Mesenchymal stem cell (in vitro differentiated cells and primary cell): ENCODE results near the gene ITGA2B.
"Not testable (repeated sequence)": the region's sequence is repeated elsewhere in the genome, so short reads cannot be mapped to it uniquely, and the experiment has no call there.

Experiments
- DNase-seq: peaks from one replicate; pipeline ENCODE4 v3.0.0-alpha.2; 2013
- H2AFZ ChIP-seq: one replicate; pipeline ENCODE4 v1.6.1; 2013; ENCODE audit warnings: low read depth, mild to moderate bottlenecking, control low read depth, inconsistent platforms, low read length, moderate library complexity
- H2AK5ac ChIP-seq: 2 replicates; pipeline ENCODE4 v1.6.1; 2013; ENCODE audit warnings: low read length, moderate library complexity, mild to moderate bottlenecking, inconsistent platforms; ENCODE audit not compliant: severe bottlenecking
- H2BK120ac ChIP-seq: one replicate; pipeline ENCODE4 v1.6.1; 2013; ENCODE audit warnings: low read depth, mild to moderate bottlenecking, inconsistent platforms, low read length, moderate library complexity
- H2BK12ac ChIP-seq, 2 experiments: one replicate each; pipeline ENCODE4 v1.6.1; 2013; ENCODE audit warnings: inconsistent platforms in 2 of 2, low read length in 2 of 2, mild to moderate bottlenecking in 2 of 2, moderate library complexity in 2 of 2, control low read depth in 1 of 2
- H2BK15ac ChIP-seq: one replicate; pipeline ENCODE4 v1.6.1; 2013; ENCODE audit warnings: mild to moderate bottlenecking, low read depth, inconsistent platforms; ENCODE audit not compliant: poor library complexity, severe bottlenecking
- H2BK5ac ChIP-seq: 2 replicates; pipeline ENCODE4 v1.6.1; 2013; ENCODE audit warnings: low read depth, mild to moderate bottlenecking, low read length, control low read depth, inconsistent platforms; ENCODE audit not compliant: poor library complexity, severe bottlenecking
- H3K14ac ChIP-seq, 2 experiments: one replicate each; pipeline ENCODE4 v1.6.1; 2013; ENCODE audit warnings: inconsistent platforms in 2 of 2, low read length in 2 of 2, control low read depth in 1 of 2, mild to moderate bottlenecking in 1 of 2, moderate library complexity in 1 of 2
- H3K18ac ChIP-seq, 2 experiments: one replicate each; pipeline ENCODE4 v1.6.1; 2013; ENCODE audit warnings: inconsistent platforms in 2 of 2, low read length in 2 of 2, control low read depth in 1 of 2, low read depth in 1 of 2, mild to moderate bottlenecking in 1 of 2
- H3K23ac ChIP-seq, 2 experiments: one replicate each; pipeline ENCODE4 v1.6.1; 2013; ENCODE audit warnings: inconsistent platforms in 2 of 2, low read length in 2 of 2, mild to moderate bottlenecking in 2 of 2, moderate library complexity in 2 of 2, control low read depth in 1 of 2
- H3K27ac ChIP-seq: 2 replicates; pipeline ENCODE4 v1.5.1; 2013; ENCODE audit warnings: mild to moderate bottlenecking, moderate library complexity, low read length, control low read depth, inconsistent platforms; ENCODE audit not compliant: poor library complexity, severe bottlenecking
- H3K27me3 ChIP-seq, 2 experiments: 2 replicates each; pipeline versions ENCODE4 v1.6.1 to v1.7.0; 2013; ENCODE audit warnings: low read length in 2 of 2, mild to moderate bottlenecking in 2 of 2, moderate library complexity in 2 of 2, control low read depth in 1 of 2, inconsistent platforms in 1 of 2; ENCODE audit not compliant: control insufficient read depth in 1 of 2, insufficient read depth in 1 of 2
- H3K36me3 ChIP-seq, 2 experiments: 2 replicates each; pipeline versions ENCODE4 v1.6.1 to v1.7.0; 2013; ENCODE audit warnings: low read length in 2 of 2, control low read depth in 1 of 2, inconsistent platforms in 1 of 2, low read depth in 1 of 2, mild to moderate bottlenecking in 1 of 2; ENCODE audit not compliant: insufficient read depth in 2 of 2, control insufficient read depth in 1 of 2
- H3K4ac ChIP-seq, 2 experiments: one replicate each; pipeline ENCODE4 v1.6.1; 2013; ENCODE audit warnings: inconsistent platforms in 2 of 2, low read length in 2 of 2, mild to moderate bottlenecking in 2 of 2, moderate library complexity in 2 of 2, control low read depth in 1 of 2, low read depth in 1 of 2
- H3K4me1 ChIP-seq: 2 replicates; pipeline ENCODE4 v1.6.1; 2013; ENCODE audit warnings: low read depth, low read length, control low read depth; ENCODE audit not compliant: control insufficient read depth, insufficient read depth
- H3K4me2 ChIP-seq: 2 replicates; pipeline ENCODE4 v1.6.1; 2013; ENCODE audit warnings: low read length, mild to moderate bottlenecking, inconsistent platforms; ENCODE audit not compliant: poor library complexity, severe bottlenecking
- H3K4me3 ChIP-seq, 2 experiments: 2 replicates each; pipeline versions ENCODE4 v1.5.1 to v1.7.0; 2013; ENCODE audit warnings: low read length in 2 of 2, mild to moderate bottlenecking in 2 of 2, control low read depth in 1 of 2, low read depth in 1 of 2; ENCODE audit not compliant: insufficient read depth in 1 of 2
- H3K79me1 ChIP-seq: replicated peaks from 2 replicates; pipeline ENCODE4 v1.6.1; 2013; ENCODE audit warnings: mild to moderate bottlenecking, control low read depth, low read length, inconsistent platforms; ENCODE audit not compliant: poor library complexity, severe bottlenecking
- H3K9ac ChIP-seq: 2 replicates; pipeline ENCODE4 v1.7.0; 2013; ENCODE audit warnings: mild to moderate bottlenecking, low read length, moderate library complexity
- H3K9me3 ChIP-seq: 2 replicates; pipeline ENCODE4 v1.7.0; 2013; ENCODE audit warnings: mild to moderate bottlenecking, low read length; ENCODE audit not compliant: control insufficient read depth
- H4K8ac ChIP-seq: one replicate; pipeline ENCODE4 v1.6.1; 2013; ENCODE audit warnings: inconsistent platforms, mild to moderate bottlenecking, low read length, moderate library complexity
- H4K91ac ChIP-seq: one replicate; pipeline ENCODE4 v1.6.1; 2013; ENCODE audit warnings: mild to moderate bottlenecking, low read length, inconsistent platforms
- WGBS: methylation state at CpG from one replicate; pipeline ENCODE4 v1.1.7; 2013; ENCODE audit warnings: mixed read lengths; 5-methylcytosine and 5-hydroxymethylcytosine counted together

Gene ITGA2B

GRCh38 chr17:44345454-44346026 is 43.9 kb downstream of the ITGA2B start:
- 9% methylated on average over 12 of the region's 21 CpGs for whole genome bisulfite sequencing

DNA sequence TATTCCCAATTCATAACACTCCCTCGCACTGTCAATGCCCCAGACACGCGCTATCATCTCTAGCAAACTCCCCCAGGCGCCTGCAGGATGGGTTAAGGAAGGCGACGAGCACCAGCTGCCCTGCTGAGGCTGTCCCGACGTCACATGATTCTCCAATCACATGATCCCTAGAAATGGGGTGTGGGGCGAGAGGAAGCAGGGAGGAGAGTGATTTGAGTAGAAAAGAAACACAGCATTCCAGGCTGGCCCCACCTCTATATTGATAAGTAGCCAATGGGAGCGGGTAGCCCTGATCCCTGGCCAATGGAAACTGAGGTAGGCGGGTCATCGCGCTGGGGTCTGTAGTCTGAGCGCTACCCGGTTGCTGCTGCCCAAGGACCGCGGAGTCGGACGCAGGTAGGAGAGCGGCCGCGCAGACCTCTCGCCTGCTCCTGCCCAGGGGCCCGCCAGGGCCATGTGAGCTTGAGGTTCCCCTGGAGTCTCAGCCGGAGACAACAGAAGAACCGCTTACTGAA is 44.5 kb downstream of the ITGA2B start, which contains the start of gene GRN:
TSS of gene GRN (plus strand) at position 364 of the 515 bp plus-strand sequence. CDS start 3,863 bp downstream, outside the sequence.
- Histone ChIP-seq H3K9ac (peak within 1 kb of the TSS; percentile 98), H3K23ac (peak within 1 kb of the TSS in 1 of 2 experiments; percentile 63), H3K4me3 (peak within 1 kb of the TSS; percentile 86 to 100), H3K36me3 (peaks cover 11 to 15% of the 10 kb centered on the region in 2 experiments), H3K4me1 (peaks cover 17% of the 10 kb centered on the region), H3K9me3 (no peaks in the 10 kb centered on the region), H3K4me2 (peak within 1 kb of the TSS; percentile 92), H3K27me3 (no peaks in the 10 kb centered on the region), H2AK5ac (peak within 1 kb of the TSS; percentile 98), H3K4ac (peak within 1 kb of the TSS; percentile 66 to 95), H3K14ac (peak within 1 kb of the TSS; percentile 38 to 92), H2BK120ac (no peak within 1 kb of the TSS), H3K18ac (peak within 1 kb of the TSS; percentile 69 to 89), H4K91ac (peak within 1 kb of the TSS; percentile 81), H2BK5ac (no peak within 1 kb of the TSS), H3K27ac (peak within 1 kb of the TSS; percentile 47), H2AFZ (peak within 1 kb of the TSS; percentile 39), H4K8ac (peak within 1 kb of the TSS; percentile 94), H3K79me1 (peaks cover 20% of the 10 kb centered on the region), H2BK15ac (peak within 1 kb of the TSS; percentile 54), H2BK12ac (peak within 1 kb of the TSS; percentile 30 to 85)
- peak; percentile 99 for DNase-seq
- 1% methylated on average over 23 of the region's 26 CpGs for WGBS

More at GRCh38 chr17:44345454-44346026, 43.9 kb downstream of the ITGA2B start:
- Histone ChIP-seq H3K4me1 (peaks cover 17% of the 10 kb centered on the region), H3K79me1 (peaks cover 20% of the 10 kb centered on the region), H3K27me3 (no peaks in the 10 kb centered on the region), H3K27ac (peak overlapping the region; percentile 47), H3K4ac (peak overlapping the region; percentile 66 to 95), H3K23ac (peak overlapping the region in 1 of 2 experiments; percentile 63), H2AFZ (peak overlapping the region; percentile 39), H3K4me3 (peak overlapping the region; percentile 86 to 100), H2BK12ac (peak overlapping the region in 1 of 2 experiments; percentile 85), H3K36me3 (peaks cover 15 to 21% of the 10 kb centered on the region in 2 experiments), H3K18ac (peak overlapping the region; percentile 69 to 89), H3K9ac (peak overlapping the region; percentile 98), H4K91ac (peak overlapping the region; percentile 81), H2BK5ac (no peak overlapping the region), H3K4me2 (peak overlapping the region; percentile 92), H3K9me3 (no peaks in the 10 kb centered on the region), H2BK120ac (no peak overlapping the region), H2BK15ac (peak overlapping the region; percentile 12), H2AK5ac (no peak overlapping the region), H4K8ac (peak overlapping the region; percentile 84), H3K14ac (peak overlapping the region; percentile 38 to 92)
- DNase-seq, result peak; percentile 72

GRCh38 chr17:44343510-44344209 is 45.8 kb downstream of the ITGA2B start:
- Histone ChIP-seq H3K4me3 (no peak overlapping the region), H2AFZ (no peak overlapping the region), H2BK15ac (peak overlapping the region; percentile 13), H2BK12ac (peak overlapping the region in 1 of 2 experiments; percentile 59), H2AK5ac (peak overlapping the region; percentile 98), H3K79me1 (peaks cover 11% of the 10 kb centered on the region), H4K8ac (peak overlapping the region; percentile 84), H3K23ac (no peak overlapping the region), H3K9ac (no peak overlapping the region), H2BK120ac (no peak overlapping the region), H3K27me3 (no peaks in the 10 kb centered on the region), H3K36me3 (peaks cover 2% of the 10 kb centered on the region in 2 experiments), H2BK5ac (no peak overlapping the region), H3K4me2 (no peak overlapping the region), H3K4ac (peak overlapping the region in 1 of 2 experiments; percentile 18), H3K14ac (no peak overlapping the region), H4K91ac (peak overlapping the region; percentile 82), H3K27ac (no peak overlapping the region), H3K4me1 (peaks cover 18% of the 10 kb centered on the region), H3K18ac (no peak overlapping the region), H3K9me3 (no peaks in the 10 kb centered on the region)
- no peak for DNase-seq
- 89% methylated on average over 11 of the region's 11 CpGs for WGBS

DNA sequence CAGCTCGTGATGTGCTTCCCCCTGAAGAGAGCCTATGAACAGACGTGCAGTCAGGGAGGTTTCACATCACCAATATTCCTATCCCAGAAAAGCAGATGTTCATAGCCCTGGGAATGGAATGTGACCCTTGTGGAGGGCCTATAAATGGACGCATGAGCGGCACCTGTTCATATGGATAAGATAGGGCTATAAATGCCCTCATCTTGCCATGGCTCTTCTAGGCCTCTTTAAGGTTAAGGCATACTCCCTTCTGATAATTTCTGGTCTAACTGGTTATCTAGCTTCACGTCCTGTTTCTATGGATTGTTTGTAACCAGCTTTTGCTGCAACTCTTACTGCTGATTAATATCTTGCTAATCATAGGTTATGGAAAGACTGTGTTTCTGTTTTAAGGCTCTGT is 48.9 kb downstream of the ITGA2B start:
- not testable (repeated sequence) for H2AK5ac ChIP-seq, H4K91ac ChIP-seq, H2BK12ac ChIP-seq, DNase-seq, H2BK5ac ChIP-seq, H3K9me3 ChIP-seq, H2BK120ac ChIP-seq, H3K4me3 ChIP-seq, H2AFZ ChIP-seq, H4K8ac ChIP-seq, H3K9ac ChIP-seq, H3K23ac ChIP-seq, H3K36me3 ChIP-seq, H3K4ac ChIP-seq, H2BK15ac ChIP-seq, H3K4me2 ChIP-seq, H3K79me1 ChIP-seq, H3K14ac ChIP-seq, H3K18ac ChIP-seq, H3K27ac ChIP-seq, H3K27me3 ChIP-seq
- WGBS, result 92% methylated on average over 4 of the region's 5 CpGs
- peaks cover 13% of the 10 kb centered on the region for H3K4me1 ChIP-seq
